Measurements from ENCODE around the gene SDHA.

The SDHA gene

GRCh38 chr5:178110-178509 lies 40.0 kb upstream of the SDHA start:
- TF ChIP-seq JUND (IDR thresholded peaks at IDR 0.05; ENCODE audit: low read depth), result no peak
- no peak for DNase-seq (ENCODE audit: low read depth in 1 of 2, low spot score in 1 of 2)
- in situ Hi-C loops (cut with HindIII; ENCODE audit: low pct_unique_long_range_greater_than_20kb, low sequenced_read_pairs), result no loop called here

DNA sequence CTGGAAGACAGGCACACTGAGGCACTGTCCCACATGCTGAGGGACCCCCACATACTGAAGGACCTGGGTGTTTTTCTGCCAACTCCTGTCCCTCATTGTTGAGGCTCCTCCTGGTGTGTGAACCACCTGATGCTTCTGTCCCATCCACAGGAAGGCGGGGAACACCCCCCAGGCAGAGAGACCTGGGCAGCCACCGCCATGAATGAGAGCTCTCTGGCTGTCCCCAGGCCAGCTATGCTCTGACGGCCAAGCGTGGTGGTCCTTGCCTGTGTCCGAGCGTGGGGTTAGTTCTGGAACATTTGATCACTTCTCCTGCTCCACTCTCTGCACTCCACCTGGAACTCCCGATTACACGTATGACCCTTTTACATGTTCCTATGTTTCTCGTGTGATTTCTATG lies 38.7 kb upstream of the SDHA start:
- no peak for DNase-seq (ENCODE audit: low read depth in 1 of 2, low spot score in 1 of 2)

DNA sequence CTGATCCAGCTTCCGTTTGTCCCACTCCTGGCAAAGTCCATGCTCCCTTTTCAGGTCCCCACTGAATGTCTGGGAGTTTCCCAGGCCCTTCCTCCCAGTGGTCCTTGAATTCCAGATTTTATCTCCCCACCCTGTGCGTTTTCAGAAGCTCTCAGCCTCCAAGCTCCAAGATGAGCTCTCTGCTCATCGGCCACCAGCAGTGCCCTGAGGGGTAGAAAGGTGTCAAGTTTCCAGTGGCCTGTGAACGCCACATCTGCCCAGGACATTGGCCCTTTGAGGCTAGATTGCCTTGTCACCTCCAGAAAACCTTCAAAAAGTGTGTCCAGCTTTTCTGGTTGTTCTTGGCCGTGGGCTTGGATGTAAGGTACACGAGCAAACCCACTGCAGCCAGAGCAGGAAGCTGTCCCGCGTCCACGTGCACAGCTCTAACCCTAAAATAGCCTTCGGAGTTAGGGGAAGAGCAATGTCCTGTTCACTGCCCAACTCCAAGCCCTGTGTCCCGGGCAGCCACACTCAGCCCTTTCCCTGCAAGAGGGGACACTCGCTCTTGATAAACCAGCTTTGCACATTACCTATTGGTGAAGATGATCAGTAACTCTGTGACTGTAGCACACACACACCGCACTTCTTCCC lies 37.7 kb upstream of the SDHA start:
- TF ChIP-seq JUND (IDR thresholded peaks at IDR 0.05; ENCODE audit: low read depth), result no peak
- DNase-seq (ENCODE audit: low read depth in 1 of 2, low spot score in 1 of 2), result no peak
- in situ Hi-C loops (cut with HindIII; ENCODE audit: low pct_unique_long_range_greater_than_20kb, low sequenced_read_pairs), result no loop called here

More for the DNA sequence above, 38.7 kb upstream of the SDHA start:
- in situ Hi-C loops (cut with HindIII; ENCODE audit: low pct_unique_long_range_greater_than_20kb, low sequenced_read_pairs), result no loop called here
- TF ChIP-seq JUND (IDR thresholded peaks at IDR 0.05; ENCODE audit: low read depth), result no peak

- TF ChIP-seq JUND (IDR thresholded peaks at IDR 0.05; ENCODE audit: low read depth), result no peak
- in situ Hi-C loops (cut with HindIII; ENCODE audit: low pct_unique_long_range_greater_than_20kb, low sequenced_read_pairs), result no loop called here
- no peak for DNase-seq (ENCODE audit: low read depth in 1 of 2, low spot score in 1 of 2)
These were observed 37.0 kb upstream of the SDHA start for GRCh38 chr5:181160-181559.

DNA sequence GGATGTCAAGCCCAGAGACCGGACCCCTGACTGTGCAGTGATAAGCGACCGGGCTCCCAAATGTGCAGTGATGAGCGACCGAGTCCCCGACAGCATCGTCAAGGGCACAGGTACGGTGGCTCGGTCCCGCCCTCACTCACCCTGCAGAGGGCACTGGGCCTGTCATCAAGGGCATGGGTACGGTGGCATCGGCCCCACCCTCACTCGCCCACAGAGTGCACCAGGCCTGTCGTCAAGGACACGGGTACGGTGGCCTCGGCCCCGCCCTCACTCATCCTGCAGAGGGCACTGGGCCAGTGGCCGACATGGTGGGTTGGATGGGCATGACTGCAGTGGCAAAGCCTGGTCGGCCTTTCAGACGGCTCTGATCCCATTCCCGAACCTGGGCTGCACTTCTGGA lies 36.6 kb upstream of the SDHA start:
- in situ Hi-C loops (cut with HindIII; ENCODE audit: low pct_unique_long_range_greater_than_20kb, low sequenced_read_pairs), result no loop called here
- DNase-seq (ENCODE audit: low read depth in 1 of 2, low spot score in 1 of 2), result no peak
- TF ChIP-seq JUND (IDR thresholded peaks at IDR 0.05; ENCODE audit: low read depth), result no peak

DNA sequence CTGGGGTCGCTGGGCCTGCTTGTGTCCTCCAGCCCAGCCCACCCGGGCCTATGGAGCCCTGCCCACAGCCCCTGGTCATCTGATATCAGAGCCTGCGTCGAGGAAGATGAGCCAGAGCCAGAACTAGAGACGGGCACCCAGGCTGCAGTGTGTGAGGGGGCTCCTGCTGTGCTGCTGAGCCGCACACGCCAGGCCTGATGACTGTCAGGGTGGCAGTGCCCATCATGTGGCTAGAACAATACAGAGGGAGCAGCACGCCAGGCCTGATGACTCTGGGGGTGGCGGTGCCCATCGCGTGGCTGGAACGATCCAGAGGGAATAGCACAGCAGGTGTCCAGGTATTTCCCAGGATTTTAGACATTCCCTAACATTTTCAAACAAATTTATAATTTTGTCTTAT lies 36.0 kb upstream of the SDHA start:
- DNase-seq (ENCODE audit: low read depth in 1 of 2, low spot score in 1 of 2), result no peak
- TF ChIP-seq JUND (IDR thresholded peaks at IDR 0.05; ENCODE audit: low read depth), result no peak
- in situ Hi-C loops (cut with HindIII; ENCODE audit: low pct_unique_long_range_greater_than_20kb, low sequenced_read_pairs), result no loop called here

GRCh38 chr5:184471-184870 lies 33.6 kb upstream of the SDHA start:
- in situ Hi-C loops (cut with HindIII; ENCODE audit: low pct_unique_long_range_greater_than_20kb, low sequenced_read_pairs), result no loop called here
- no peak for TF ChIP-seq JUND (IDR thresholded peaks at IDR 0.05; ENCODE audit: low read depth)
- peak in 1 of 2 experiments; percentile 78 for DNase-seq (ENCODE audit: low read depth in 1 of 2, low spot score in 1 of 2)

DNA sequence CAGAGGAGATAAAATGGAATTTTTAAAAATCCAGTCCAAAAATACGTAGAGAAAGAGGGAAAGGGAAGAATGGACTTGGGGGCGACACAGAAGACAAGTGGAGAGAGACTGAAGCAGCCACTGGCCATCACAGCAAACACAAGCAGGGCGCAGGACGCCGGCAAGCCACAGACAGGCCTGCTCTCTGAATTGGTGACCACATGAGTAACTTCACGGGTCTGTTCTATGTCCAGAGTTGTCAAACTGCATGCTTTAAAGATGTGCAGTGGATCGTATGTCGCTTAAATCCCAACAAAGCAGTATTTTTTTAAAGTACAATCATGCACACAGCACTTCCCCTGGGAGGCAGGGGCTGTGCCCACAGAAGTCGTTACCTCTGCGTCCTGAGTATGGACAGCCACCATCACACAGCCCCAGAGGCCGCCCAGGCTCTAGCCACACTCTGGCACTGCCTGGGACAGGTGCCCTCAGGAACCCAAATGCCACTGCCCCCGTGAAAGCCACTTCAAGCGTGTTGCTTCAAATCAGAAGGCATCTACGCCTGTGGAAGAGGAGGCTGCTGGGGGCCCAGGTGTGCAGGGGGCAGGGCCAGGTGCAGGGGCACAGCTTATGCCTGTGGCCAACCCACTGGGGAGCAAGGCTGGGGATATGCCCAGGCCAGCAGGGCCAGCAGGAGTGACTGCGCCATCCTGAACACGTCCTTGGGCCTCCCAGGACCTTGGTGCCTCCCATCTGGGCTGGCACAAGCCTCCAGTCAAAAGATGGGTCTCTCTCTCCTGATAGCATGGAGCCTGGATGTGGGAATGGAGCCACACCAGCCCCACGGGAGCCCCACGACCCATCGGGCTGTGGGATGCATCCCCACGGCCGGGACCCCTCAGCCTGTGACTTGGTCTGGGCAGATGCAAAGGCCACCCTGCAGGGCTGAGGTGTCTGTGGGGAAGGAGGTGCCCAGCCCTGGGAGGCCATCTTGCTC lies 32.7 kb upstream of the SDHA start:
- no peak for DNase-seq (ENCODE audit: low read depth in 1 of 2, low spot score in 1 of 2)
- TF ChIP-seq JUND (IDR thresholded peaks at IDR 0.05; ENCODE audit: low read depth), result no peak
- in situ Hi-C loops (cut with HindIII; ENCODE audit: low pct_unique_long_range_greater_than_20kb, low sequenced_read_pairs), result no loop called here

- TF ChIP-seq JUND (IDR thresholded peaks at IDR 0.05; ENCODE audit: low read depth), result no peak
- no peak for DNase-seq (ENCODE audit: low read depth in 1 of 2, low spot score in 1 of 2)
- in situ Hi-C loops (cut with HindIII; ENCODE audit: low pct_unique_long_range_greater_than_20kb, low sequenced_read_pairs), result no loop called here
These were observed 31.8 kb upstream of the SDHA start for GRCh38 chr5:186091-187041.

GRCh38 chr5:187042-187431 lies 31.1 kb upstream of the SDHA start:
- DNase-seq (ENCODE audit: low read depth in 1 of 2, low spot score in 1 of 2), result no peak
- in situ Hi-C loops (cut with HindIII; ENCODE audit: low pct_unique_long_range_greater_than_20kb, low sequenced_read_pairs), result no loop called here
- no peak for TF ChIP-seq JUND (IDR thresholded peaks at IDR 0.05; ENCODE audit: low read depth)

DNA sequence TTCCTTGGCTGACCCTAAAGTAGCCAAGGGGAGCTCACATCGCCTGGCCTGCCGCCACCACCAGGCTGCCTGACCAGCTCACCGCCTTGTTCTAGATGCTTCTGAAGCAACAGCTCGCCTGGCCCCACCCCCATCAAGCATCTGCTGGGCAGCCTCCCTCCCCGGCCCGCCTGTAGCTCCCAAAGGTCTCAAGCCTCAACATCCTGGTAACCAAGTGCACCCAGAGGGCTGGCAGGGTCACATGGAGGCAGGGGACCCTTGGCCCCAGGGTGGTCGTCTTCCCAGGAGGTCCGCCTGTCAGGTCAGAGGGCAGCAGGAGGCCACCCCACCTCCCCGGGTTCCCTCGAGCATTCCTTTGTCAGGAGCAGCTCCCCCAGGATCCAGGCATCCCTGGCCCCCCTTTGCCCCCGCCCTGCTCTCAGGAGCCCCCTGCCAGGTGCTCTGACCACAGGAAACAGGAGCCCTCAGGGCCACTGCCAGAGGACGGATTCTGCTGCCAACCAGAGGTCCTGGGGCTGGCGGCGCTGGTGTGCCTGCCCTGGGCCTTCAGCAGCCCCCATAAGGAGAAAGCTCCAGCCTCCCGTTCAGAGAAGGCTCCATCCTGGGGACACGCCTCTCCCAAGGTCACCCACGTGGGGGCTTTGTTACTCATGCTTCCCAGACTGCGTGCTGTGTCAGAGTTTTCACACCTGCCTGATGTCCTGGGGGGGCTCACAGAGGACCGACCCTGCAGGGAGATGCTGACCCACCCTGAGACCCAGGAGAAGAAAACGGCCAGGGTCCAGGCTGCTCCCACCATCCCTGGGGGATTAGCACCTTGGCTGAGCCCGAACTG lies 30.3 kb upstream of the SDHA start:
- in situ Hi-C loops (cut with HindIII; ENCODE audit: low pct_unique_long_range_greater_than_20kb, low sequenced_read_pairs), result no loop called here
- peak in 1 of 2 experiments; percentile 57 for DNase-seq (ENCODE audit: low read depth in 1 of 2, low spot score in 1 of 2)
- TF ChIP-seq JUND (IDR thresholded peaks at IDR 0.05; ENCODE audit: low read depth), result no peak

Measured in T47D (cell line).